NCI-H2196 (cell line): ENCODE measurements around the gene CSNK1G1.
A peak's percentile ranks its signal among the peaks of the same experiment; 100 is the strongest.
"Not testable (repeated sequence)": the region's sequence is repeated elsewhere in the genome, so short reads cannot be mapped to it uniquely, and the experiment has no call there.

Experiments
- DNase-seq: peaks from one replicate; lab custom pipeline; 2025; ENCODE audit not compliant: unreplicated experiment; lab: John Stamatoyannopoulos, UW

CSNK1G1 gene

DNA sequence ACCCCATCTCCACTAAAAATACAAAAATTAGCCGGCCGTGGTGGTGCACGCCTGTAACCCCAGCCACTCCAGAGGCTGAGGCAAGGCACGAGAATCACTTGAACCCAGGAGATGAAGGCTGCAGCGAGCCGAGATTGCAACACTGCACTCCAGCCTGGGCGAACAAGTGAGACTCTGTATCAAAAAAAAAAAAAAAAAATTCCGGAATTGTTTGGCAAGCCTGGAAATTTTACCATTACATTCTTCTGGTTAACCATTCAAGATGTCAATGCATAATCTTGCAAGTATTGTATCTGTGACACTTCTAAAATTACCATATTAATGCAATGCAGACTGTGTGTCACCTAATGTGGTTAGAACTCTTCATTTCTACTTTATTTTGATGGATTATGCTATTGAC is 67.0 kb downstream of the CSNK1G1 start:
- DNase-seq: no peak

- DNase-seq: no peak
These were observed 67.4 kb downstream of the CSNK1G1 start for GRCh38 chr15:64288577-64288976.

DNA sequence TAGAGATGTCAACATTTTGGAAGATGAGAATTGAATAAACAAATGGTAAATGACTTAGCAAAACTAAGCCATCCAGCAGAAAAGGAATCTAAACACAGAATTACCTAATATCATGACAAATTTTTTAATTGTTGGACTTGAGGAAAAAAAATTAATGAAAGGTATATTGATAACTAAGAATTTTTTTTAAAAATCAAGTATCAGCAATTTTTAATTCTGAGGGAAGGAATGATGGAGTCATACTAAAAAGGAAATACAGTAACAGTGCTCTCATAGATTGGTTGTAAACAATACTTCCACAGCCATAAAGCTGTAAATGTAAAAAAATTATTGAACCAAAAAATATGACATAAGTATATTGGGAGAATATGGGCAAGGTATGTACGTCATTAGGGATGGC is 68.0 kb downstream of the CSNK1G1 start:
- no peak for DNase-seq

DNA sequence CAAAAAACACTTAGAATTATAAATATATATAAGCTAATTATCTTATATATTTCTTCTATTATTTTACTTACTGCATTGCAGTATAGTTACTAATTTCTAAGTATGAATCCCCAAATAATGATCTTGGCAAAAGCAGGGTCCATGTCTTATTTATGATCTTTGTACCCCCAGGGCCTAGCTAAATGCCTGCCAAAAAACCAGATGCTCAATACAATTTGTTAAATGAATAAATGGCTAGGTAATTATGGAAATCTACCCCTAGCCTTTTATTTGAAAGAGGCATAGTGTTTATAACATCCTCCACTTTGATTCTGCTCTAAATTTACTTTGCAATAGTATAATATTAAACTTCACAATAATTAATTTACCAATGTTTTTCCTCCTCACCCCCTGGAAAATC is 69.5 kb downstream of the CSNK1G1 start:
- DNase-seq: no peak

- no peak for DNase-seq
These were observed 70.1 kb downstream of the CSNK1G1 start for GRCh38 chr15:64285871-64286270.

- DNase-seq: no peak
These were observed 70.8 kb downstream of the CSNK1G1 start for GRCh38 chr15:64285150-64285549.

DNA sequence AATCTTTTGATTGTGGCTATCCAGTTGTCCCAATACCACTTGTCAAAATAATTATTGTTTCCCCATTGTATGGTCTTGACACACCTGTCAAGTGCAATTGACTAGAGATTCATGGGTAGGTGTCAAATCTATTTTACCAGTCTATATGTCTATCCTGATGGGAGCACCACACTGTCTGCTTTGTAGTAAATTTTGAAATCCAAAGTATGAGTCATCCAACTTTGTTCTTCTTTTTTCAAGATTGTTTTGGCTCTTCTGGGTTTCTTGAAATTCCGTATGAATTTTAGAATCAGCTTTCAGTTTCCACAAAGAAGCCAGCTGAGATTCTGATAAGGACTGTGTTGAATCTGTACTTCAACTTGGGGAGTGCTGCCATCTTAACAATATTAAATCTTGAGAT is 71.9 kb downstream of the CSNK1G1 start:
- no peak for DNase-seq

GRCh38 chr15:64282701-64283100 is 73.3 kb downstream of the CSNK1G1 start:
- DNase-seq: no peak

- no peak for DNase-seq
These were observed 76.8 kb downstream of the CSNK1G1 start for GRCh38 chr15:64279131-64279530.

DNA sequence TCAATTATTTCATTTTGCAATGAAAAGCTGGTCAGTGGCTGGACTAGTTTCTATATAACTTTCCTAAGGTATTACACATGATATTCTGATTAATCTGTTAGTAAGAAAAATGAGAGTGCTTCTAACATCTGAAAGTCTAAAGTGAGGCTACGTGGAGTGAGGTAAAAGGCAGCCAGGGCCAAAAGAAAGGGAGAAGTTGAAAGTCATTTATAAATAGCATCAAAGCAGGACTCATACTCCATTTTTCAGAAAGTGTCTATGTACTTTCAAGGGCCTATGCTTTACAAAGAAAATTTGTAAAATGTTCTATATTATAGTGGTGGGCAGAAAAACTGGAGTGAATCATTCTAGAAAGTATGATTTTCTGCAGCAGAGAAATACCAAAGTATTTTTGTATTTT is 80.0 kb downstream of the CSNK1G1 start:
- DNase-seq: no peak

DNA sequence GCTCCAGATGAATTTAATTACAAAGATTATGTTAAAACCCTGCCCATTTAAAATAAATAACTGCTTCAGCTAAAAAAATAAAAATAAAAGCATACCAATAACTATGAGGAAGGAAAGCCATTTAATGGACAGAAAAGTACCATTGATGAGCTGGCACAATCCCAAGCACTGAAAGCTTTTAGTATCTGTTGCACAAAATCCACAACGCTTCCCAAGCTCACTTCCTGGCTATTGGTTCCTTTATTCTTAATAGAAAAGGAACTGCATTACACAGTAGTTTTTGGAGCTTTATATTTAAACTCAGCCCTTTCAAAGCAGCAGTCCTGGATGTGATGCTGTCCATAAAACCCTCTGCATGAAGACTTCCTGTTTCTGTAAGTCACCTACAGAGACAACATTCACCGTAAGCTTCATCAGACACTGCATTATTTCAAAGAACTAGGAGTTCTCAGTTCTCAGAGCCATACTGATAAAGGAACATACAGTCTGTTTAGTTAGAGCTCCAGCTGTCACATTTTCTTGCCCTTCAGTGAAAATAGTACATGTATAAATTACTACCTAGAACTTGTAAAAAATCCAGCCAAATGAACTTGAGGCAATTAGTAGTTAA is 81.5 kb downstream of the CSNK1G1 start:
- no peak for DNase-seq

- no peak for DNase-seq
These were observed 88.5 kb downstream of the CSNK1G1 start for GRCh38 chr15:64267331-64267973.

GRCh38 chr15:64265188-64265587 is 90.8 kb downstream of the CSNK1G1 start:
- DNase-seq: not testable (repeated sequence)

GRCh38 chr15:64264502-64264901 is 91.5 kb downstream of the CSNK1G1 start:
- DNase-seq: no peak

DNA sequence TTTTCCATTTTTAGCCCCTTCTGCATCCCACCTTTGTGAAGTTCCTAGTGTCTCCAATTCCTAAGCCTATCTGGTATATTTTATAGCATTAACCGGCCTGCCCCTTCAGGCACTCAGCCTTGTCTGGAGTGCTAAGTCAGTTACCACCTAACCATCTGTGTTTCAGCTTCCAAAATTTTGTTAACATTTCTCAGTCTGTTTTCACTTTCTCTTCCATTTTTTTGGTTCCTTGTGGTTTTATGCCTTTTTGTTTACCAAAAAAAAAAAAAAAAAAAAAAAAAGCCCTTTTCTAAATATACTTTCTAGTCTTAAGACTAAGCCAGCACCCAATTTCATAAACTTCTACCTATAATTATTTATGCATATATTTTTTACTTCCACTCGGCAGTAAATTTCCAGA is 92.4 kb downstream of the CSNK1G1 start:
- no peak for DNase-seq

GRCh38 chr15:64256051-64256450 is 99.9 kb downstream of the CSNK1G1 start:
- no peak for DNase-seq

DNA sequence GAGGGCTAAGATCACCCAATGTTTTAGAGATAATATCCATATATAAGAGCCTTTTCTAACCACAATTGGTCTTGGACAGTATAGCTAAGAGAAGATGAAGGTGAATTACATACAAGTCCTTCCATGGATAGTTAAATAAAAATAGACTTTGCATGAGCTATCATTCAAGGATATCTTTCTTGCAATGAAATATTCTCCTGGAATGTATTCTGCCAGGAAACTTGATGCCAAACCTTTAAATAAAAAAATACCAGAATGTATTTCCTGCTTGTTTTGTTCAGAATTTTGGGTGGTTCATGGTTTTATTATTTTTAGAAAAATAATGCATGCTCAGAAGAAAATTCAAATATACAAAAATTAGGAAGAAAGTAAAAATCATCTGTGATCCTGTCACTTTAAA is 104.3 kb downstream of the CSNK1G1 start:
- DNase-seq: no peak

DNA sequence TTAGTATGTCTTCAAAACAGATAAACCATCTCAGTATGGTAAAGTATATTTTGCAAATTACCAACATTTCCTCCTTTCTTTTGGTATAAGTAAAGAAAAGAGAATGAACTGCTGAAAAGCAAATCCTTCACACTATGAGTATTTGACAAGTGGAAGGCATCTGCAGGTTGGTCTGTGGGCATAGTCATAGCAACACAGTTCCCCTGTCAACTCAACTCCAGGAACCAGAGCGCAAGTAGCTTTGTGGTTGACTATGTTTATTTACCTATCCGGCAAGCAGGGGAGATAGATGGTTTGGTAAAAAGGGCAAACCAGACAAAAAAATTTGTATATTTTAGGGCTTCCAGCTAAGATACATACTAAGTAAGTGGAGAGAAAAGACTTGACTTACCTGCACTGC is 104.9 kb downstream of the CSNK1G1 start:
- DNase-seq: no peak

DNA sequence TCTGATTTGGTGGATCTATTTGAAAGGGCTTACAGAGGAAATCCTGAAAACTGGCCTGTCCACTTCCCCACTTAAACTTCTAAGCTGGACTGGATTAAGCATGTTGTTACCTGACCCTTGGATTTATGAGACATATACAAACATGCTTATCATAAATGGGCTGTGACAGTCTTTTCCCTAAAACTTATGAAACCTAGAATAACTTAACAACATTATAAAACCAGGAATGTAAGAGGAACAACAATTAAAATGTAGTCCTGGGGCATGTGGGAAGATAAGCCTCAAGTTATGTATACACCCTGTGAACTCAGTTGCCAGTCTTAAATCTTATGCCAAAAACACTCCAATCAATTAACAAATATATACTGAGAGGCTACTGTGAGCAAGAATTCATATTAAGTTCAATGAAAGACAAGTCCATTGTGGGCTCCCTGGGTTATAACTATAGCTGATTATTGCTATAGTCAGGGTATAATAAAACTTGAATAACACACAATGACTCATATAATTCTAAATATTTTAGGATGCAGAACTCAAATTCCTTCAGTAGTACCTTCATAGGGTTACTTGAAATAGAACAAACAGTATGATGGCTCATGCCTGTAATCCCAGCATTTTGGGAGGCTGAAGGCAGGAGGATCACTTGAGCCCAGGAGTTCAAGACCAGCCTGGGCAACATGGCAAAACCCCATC is 105.9 kb downstream of the CSNK1G1 start:
- no peak for DNase-seq

DNA sequence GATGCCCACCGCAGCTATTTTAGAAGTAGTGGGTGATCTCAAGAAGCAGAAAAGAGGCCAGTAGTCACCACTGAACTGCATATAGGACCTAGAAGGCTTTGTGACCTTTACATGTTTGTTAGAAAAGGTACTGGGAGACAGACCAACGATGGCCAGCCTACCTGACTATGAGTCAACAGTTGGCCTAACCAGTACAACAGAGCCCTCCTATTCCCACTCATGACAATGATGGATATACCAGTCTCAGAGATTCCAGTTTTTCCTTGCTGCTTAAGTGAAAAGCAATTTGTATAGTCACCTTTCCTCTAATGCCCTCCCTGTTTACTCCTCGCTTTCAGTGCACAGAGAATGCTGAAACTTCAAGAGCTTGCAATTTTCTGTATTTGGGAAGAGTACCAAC is 106.6 kb downstream of the CSNK1G1 start:
- no peak for DNase-seq

DNA sequence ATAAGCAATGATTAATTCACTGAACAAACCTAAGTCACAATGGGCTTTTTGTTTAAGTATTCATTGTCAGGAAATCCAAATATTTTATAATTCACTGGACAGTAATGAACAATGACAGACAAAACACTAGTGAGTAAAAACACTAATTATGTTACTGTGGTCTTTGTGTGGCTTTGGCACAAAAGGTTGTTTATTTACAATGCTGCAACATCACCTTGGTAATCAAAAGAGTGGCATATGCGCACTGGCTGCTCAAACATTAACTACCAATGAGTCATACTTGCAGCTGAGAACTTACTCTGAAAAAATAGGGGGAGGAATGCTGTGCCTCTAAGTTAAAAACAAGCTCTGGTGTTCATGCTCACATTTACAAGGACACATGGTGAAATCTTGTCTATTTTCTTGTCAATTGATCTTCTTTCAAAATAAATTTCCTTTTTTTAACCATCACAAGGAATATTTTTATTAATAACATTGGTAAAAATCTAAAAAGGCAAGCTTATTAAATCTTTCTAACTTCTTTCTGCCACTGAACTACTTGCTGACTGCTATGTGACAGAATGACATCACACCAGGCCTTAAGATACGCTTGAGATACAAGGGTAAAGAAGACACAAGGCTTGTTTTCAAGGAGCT is 107.9 kb downstream of the CSNK1G1 start:
- peak; percentile 57 for DNase-seq

DNA sequence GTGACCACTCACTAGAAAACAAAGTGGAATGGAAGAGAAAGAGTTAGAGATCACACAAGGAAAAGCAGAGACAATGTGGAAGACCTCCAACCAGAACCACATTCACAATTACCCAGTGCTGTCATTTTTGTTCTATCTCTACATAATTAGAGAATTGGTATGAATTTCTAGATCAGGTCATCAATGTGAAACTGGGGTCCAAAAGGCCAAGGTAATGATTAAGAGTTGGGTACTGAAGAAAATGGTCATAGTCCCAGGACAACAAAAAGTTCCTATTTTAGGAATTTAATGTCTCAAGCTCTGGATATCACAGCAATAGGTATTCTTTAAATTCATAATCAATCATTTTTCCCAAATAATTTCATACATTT is 108.5 kb downstream of the CSNK1G1 start:
- DNase-seq: no peak
